ENCODE results near the gene ACVR2A. TPM values are rescaled to one million over a fixed set of nuclear protein-coding genes. Genes with fewer than 3 reads are reported as not detected.
A peak's percentile ranks its signal among the peaks of the same experiment; 100 is the strongest.

ACVR2A gene
- total RNA-seq, 6 experiments from 2014 or later: 5.8 to 9.3 (median 6.5) TPM

GRCh38 chr2:147927053-147927588, 82.3 kb downstream of the ACVR2A start:
- H3K27ac ChIP-seq: peak overlapping the region in 1 of 3 donors; percentile 48
- TF ChIP-seq CTCF (IDR thresholded peaks at IDR 0.05) (no peak), POLR2A (IDR thresholded peaks at IDR 0.05) (no peak)

GRCh38 chr2:147933931-147934330, 89.1 kb downstream of the ACVR2A start:
- no peak for TF ChIP-seq POLR2A (IDR thresholded peaks at IDR 0.05)
- TF ChIP-seq CTCF (IDR thresholded peaks at IDR 0.05): no peak
- intact Hi-C loops (cut with DNase I): no loop called here
- Histone ChIP-seq H3K27me3 (no peaks in the 10 kb centered on the region), H3K9me3 (no peaks in the 10 kb centered on the region), H3K4me3 (no peak overlapping the region), H3K27ac (no peak overlapping the region), H3K4me1 (peaks cover 0 to 9% (median 0%) of the 10 kb centered on the region in 4 donors), H3K36me3 (peaks cover 0 to 14% (median 0%) of the 10 kb centered on the region in 4 donors)
- DNase-seq (no peak), ATAC-seq (no peak)

More at GRCh38 chr2:147927053-147927588, 82.3 kb downstream of the ACVR2A start:
- Histone ChIP-seq H3K4me3 (no peak overlapping the region), H3K9me3 (no peaks in the 10 kb centered on the region), H3K27me3 (no peaks in the 10 kb centered on the region), H3K4me1 (peaks cover 0 to 16% (median 5%) of the 10 kb centered on the region in 4 donors), H3K36me3 (no peaks in the 10 kb centered on the region)
- peak in 1 of 3 donors; percentile 49 for DNase-seq
- intact Hi-C loops (cut with DNase I): no loop called here
- ATAC-seq: peak; percentile 96 to 98 (median 96)
- WGBS (ENCODE audit: insufficient coverage, low coverage, low lambda C conversion rate, missing lambda C conversion rate): 31% methylated on average over 4 of the region's 4 CpGs

- Histone ChIP-seq H3K27me3 (no peaks in the 10 kb centered on the region), H3K27ac (no peak overlapping the region), H3K36me3 (peaks cover 0 to 14% (median 0%) of the 10 kb centered on the region in 4 donors), H3K4me1 (peaks cover 0 to 19% (median 0%) of the 10 kb centered on the region in 4 donors), H3K4me3 (no peak overlapping the region), H3K9me3 (no peaks in the 10 kb centered on the region)
- TF ChIP-seq CTCF (IDR thresholded peaks at IDR 0.05) (no peak), POLR2A (IDR thresholded peaks at IDR 0.05) (no peak)
- peak; percentile 53 to 73 (median 57) for ATAC-seq
- 78% methylated on average over 1 of the region's 1 CpG for WGBS (ENCODE audit: insufficient coverage, low coverage, low lambda C conversion rate, missing lambda C conversion rate)
- DNase-seq: no peak
- intact Hi-C loops (cut with DNase I): no loop called here
Measured at GRCh38 chr2:147934881-147935620, 90.2 kb downstream of the ACVR2A start.

GRCh38 chr2:147937744-147938349, 93.0 kb downstream of the ACVR2A start:
- Histone ChIP-seq H3K4me3 (no peak overlapping the region), H3K9me3 (no peaks in the 10 kb centered on the region), H3K4me1 (peaks cover 0 to 19% (median 0%) of the 10 kb centered on the region in 4 donors), H3K36me3 (peaks cover 0 to 14% (median 0%) of the 10 kb centered on the region in 4 donors), H3K27me3 (no peaks in the 10 kb centered on the region), H3K27ac (no peak overlapping the region)
- TF ChIP-seq CTCF (IDR thresholded peaks at IDR 0.05): peak; percentile 79 to 89 (median 86)
- TF ChIP-seq POLR2A (IDR thresholded peaks at IDR 0.05): no peak
- intact Hi-C loops (cut with DNase I): no loop called here
- no peak for DNase-seq
- 34% methylated on average over 3 of the region's 3 CpGs for WGBS (ENCODE audit: insufficient coverage, low coverage, low lambda C conversion rate, missing lambda C conversion rate)
- peak; percentile 84 to 87 (median 86) for ATAC-seq

Measured in right lobe of liver (tissue), 6 donors.